H1 (cell line): ENCODE data around the gene CHAC2. TPM values are rescaled to one million over a fixed set of nuclear protein-coding genes. Genes with fewer than 3 reads are reported as not detected.

Experiments used
- ASH2L ChIP-seq: fragments of 200-600, 300-600 bp; sonication (generic); IDR thresholded peaks from one replicate; pipeline ENCODE4 v1.7.1; 2017; ENCODE audit warnings: low read length
- EP300 ChIP-seq, 2 experiments: IDR thresholded peaks; 1 replicate in 1 of 2; 2 replicates in 1 of 2; pipeline ENCODE4 v1.6.1; 2011 to 2012; ENCODE audit warnings: low read depth in 2 of 2, low read length in 2 of 2, mild to moderate bottlenecking in 2 of 2, borderline replicate concordance in 1 of 2, inconsistent platforms in 1 of 2, moderate library complexity in 1 of 2
- JUND ChIP-seq: IDR thresholded peaks from 2 replicates; pipeline ENCODE4 v1.6.1; 2011; ENCODE audit warnings: mild to moderate bottlenecking, improper control_type of control experiment, low read length
- NRF1 ChIP-seq: IDR thresholded peaks from 2 replicates; pipeline ENCODE4 v1.6.1; 2011; ENCODE audit warnings: mild to moderate bottlenecking, low read depth, low read length, improper control_type of control experiment
- POU5F1 ChIP-seq: IDR thresholded peaks from 2 replicates; pipeline ENCODE4 v1.6.1; 2011; ENCODE audit warnings: low read depth, mild to moderate bottlenecking, low read length, moderate library complexity
- RNF2 ChIP-seq: fragments of 200-900, 300-1000 bp; sonication (generic); IDR thresholded peaks from 2 replicates; pipeline ENCODE4 v1.7.1; 2016; ENCODE audit warnings: borderline replicate concordance, low read depth, mild to moderate bottlenecking, antibody characterized with exemption, low read length; ENCODE audit not compliant: poor library complexity, severe bottlenecking; ENCODE audit errors: missing control alignments
- SIN3A ChIP-seq, 2 experiments: IDR thresholded peaks in 1 of 2; conservative IDR thresholded peaks in 1 of 2; 2 replicates each; pipeline ENCODE4 v1.6.1; 2011 to 2012; ENCODE audit warnings: low read length in 2 of 2, improper control_type of control experiment in 1 of 2, low read depth in 1 of 2, mild to moderate bottlenecking in 1 of 2
- SP4 ChIP-seq: IDR thresholded peaks from 2 replicates; pipeline ENCODE4 v1.6.1; 2012; ENCODE audit warnings: low read length, inconsistent platforms
- SRF ChIP-seq: IDR thresholded peaks from 2 replicates; pipeline ENCODE4 v1.6.1; 2011; ENCODE audit warnings: mild to moderate bottlenecking, low read depth, low read length, moderate library complexity
- SUZ12 ChIP-seq: fragments of 200-600 bp; sonication (generic); IDR thresholded peaks from 2 replicates; pipeline ENCODE4 v1.6.1; 2012; ENCODE audit warnings: mild to moderate bottlenecking, inconsistent platforms, low read length, moderate library complexity, mixed read lengths
- TBP ChIP-seq: IDR thresholded peaks from 2 replicates; pipeline ENCODE4 v1.6.1; 2011; ENCODE audit warnings: low read depth, low read length, improper control_type of control experiment
- polyA plus RNA-seq, 7 experiments: library from polyadenylated mRNA; depleted of rRNA in 3 of 7; stranded (reverse) in 5 of 7; unstranded in 2 of 7; fragments of >200 nt in 5 of 7; fragments of 200-250 nt in 2 of 7; gene quantifications; 1 replicate in 5 of 7; 2 replicates in 1 of 7; 4 replicates in 1 of 7; pipeline versions ENCODE4 v1.2.1 to v1.2.3, GENCODE V29; 2011 to 2013; ENCODE audit warnings: missing spikeins in 2 of 7, mixed read lengths in 2 of 7
- total RNA-seq: library from RNA; stranded (reverse); fragmentation: NEBNext Ultra II Directional; extraction: Animal tissue kit (Norgen Biotek cat#: 25700); gene quantifications from 2 replicates; pipeline ENCODE4 v1.2.1, GENCODE V29; 2021
- TF ChIP-seq, protein P1 (sequence below): fragments of 300-600 bp; sonication (generic); IDR thresholded peaks from 2 replicates; pipeline ENCODE4 v1.7.1; 2012; ENCODE audit warnings: low read length, moderate library complexity, mild to moderate bottlenecking, inconsistent platforms; ENCODE audit not compliant: insufficient replicate concordance

The CHAC2 gene
- total and polyA plus RNA-seq, 2 of the 8 experiments (the other 6 are each of a cell fraction or from before 2014, with no cell fraction given), result 5.4 to 11.2 TPM

- TF ChIP-seq, protein P1, sequence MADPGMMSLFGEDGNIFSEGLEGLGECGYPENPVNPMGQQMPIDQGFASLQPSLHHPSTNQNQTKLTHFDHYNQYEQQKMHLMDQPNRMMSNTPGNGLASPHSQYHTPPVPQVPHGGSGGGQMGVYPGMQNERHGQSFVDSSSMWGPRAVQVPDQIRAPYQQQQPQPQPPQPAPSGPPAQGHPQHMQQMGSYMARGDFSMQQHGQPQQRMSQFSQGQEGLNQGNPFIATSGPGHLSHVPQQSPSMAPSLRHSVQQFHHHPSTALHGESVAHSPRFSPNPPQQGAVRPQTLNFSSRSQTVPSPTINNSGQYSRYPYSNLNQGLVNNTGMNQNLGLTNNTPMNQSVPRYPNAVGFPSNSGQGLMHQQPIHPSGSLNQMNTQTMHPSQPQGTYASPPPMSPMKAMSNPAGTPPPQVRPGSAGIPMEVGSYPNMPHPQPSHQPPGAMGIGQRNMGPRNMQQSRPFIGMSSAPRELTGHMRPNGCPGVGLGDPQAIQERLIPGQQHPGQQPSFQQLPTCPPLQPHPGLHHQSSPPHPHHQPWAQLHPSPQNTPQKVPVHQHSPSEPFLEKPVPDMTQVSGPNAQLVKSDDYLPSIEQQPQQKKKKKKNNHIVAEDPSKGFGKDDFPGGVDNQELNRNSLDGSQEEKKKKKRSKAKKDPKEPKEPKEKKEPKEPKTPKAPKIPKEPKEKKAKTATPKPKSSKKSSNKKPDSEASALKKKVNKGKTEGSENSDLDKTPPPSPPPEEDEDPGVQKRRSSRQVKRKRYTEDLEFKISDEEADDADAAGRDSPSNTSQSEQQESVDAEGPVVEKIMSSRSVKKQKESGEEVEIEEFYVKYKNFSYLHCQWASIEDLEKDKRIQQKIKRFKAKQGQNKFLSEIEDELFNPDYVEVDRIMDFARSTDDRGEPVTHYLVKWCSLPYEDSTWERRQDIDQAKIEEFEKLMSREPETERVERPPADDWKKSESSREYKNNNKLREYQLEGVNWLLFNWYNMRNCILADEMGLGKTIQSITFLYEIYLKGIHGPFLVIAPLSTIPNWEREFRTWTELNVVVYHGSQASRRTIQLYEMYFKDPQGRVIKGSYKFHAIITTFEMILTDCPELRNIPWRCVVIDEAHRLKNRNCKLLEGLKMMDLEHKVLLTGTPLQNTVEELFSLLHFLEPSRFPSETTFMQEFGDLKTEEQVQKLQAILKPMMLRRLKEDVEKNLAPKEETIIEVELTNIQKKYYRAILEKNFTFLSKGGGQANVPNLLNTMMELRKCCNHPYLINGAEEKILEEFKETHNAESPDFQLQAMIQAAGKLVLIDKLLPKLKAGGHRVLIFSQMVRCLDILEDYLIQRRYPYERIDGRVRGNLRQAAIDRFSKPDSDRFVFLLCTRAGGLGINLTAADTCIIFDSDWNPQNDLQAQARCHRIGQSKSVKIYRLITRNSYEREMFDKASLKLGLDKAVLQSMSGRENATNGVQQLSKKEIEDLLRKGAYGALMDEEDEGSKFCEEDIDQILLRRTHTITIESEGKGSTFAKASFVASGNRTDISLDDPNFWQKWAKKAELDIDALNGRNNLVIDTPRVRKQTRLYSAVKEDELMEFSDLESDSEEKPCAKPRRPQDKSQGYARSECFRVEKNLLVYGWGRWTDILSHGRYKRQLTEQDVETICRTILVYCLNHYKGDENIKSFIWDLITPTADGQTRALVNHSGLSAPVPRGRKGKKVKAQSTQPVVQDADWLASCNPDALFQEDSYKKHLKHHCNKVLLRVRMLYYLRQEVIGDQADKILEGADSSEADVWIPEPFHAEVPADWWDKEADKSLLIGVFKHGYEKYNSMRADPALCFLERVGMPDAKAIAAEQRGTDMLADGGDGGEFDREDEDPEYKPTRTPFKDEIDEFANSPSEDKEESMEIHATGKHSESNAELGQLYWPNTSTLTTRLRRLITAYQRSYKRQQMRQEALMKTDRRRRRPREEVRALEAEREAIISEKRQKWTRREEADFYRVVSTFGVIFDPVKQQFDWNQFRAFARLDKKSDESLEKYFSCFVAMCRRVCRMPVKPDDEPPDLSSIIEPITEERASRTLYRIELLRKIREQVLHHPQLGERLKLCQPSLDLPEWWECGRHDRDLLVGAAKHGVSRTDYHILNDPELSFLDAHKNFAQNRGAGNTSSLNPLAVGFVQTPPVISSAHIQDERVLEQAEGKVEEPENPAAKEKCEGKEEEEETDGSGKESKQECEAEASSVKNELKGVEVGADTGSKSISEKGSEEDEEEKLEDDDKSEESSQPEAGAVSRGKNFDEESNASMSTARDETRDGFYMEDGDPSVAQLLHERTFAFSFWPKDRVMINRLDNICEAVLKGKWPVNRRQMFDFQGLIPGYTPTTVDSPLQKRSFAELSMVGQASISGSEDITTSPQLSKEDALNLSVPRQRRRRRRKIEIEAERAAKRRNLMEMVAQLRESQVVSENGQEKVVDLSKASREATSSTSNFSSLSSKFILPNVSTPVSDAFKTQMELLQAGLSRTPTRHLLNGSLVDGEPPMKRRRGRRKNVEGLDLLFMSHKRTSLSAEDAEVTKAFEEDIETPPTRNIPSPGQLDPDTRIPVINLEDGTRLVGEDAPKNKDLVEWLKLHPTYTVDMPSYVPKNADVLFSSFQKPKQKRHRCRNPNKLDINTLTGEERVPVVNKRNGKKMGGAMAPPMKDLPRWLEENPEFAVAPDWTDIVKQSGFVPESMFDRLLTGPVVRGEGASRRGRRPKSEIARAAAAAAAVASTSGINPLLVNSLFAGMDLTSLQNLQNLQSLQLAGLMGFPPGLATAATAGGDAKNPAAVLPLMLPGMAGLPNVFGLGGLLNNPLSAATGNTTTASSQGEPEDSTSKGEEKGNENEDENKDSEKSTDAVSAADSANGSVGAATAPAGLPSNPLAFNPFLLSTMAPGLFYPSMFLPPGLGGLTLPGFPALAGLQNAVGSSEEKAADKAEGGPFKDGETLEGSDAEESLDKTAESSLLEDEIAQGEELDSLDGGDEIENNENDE, result no peak
- no peak for TF ChIP-seq SRF
- no peak for TF ChIP-seq TBP
- TF ChIP-seq JUND, result no peak
- no peak for TF ChIP-seq SUZ12
- TF ChIP-seq EP300 (IDR thresholded peaks at IDR 0.05; ENCODE audit: borderline replicate concordance in 1 of 2, low read depth in 2 of 2, low read length in 2 of 2), result no peak
- TF ChIP-seq NRF1, result no peak
- no peak for TF ChIP-seq ASH2L
- no peak for TF ChIP-seq RNF2
- TF ChIP-seq POU5F1, result no peak
- TF ChIP-seq SIN3A (conservative IDR thresholded peaks at IDR 0.05 in 1 of 2, IDR thresholded peaks at IDR 0.05 in 1 of 2; ENCODE audit: low read depth in 1 of 2, low read length in 2 of 2), result no peak
- no peak for TF ChIP-seq SP4
Observed at GRCh38 chr2:53751728-53752127, 15.9 kb upstream of the CHAC2 start (continued).
